Activated T-cell treated with anti-CD3 and anti-CD28 coated beads for 1 hour (primary cell): Measurements from ENCODE around the gene COMT.
"Not testable (repeated sequence)": the region's sequence is repeated elsewhere in the genome, so short reads cannot be mapped to it uniquely, and the experiment has no call there.

ENCODE experiments used
- DNase-seq: peaks from one replicate; pipeline ENCODE4 v3.0.0-alpha.2; 2020; ENCODE audit warnings: low read depth

The COMT gene

DNA sequence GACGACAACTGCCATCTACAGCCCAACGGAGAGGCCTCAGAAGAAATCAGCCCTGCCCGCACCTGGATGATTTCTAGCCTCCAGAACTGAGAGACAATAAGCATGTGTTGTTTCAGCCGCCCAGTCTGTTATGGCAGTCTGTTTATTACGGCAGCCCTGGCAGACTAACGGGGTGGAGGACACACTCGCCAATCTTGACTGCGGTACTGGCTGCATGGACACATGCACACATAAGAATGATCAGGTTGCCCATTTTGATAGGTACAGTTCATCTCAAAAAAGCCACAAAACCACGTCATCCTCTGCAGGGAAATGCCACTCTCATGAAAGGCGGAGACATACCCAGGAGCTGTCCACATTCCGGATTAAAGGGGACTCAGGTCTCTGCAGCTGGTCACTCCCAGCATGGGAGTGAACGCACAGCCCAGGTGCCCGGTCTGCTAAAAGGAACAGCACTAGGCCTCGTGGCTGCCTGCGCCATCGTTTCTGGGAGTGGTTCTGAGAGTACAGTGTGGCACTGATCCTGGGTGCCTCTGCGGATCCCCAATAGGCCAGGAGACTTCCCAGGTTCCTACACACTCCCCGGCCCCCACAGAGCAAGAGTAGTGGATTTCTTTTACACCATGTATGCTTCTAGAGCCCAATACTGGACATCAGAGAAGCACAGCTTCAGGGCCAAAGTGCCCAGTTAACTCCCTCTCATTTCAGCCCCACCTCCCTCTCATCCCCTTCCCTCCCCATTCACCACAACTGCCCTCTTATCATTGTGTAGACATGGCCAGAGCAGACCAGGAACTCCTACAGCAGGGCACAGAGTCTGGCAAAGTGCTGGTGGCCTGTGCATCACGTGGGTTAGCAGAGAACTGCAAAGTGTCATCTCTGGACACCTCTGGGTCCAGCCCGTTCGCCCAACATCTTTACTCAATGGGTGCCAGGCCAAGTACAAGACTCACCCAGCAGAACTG, 11.7 kb upstream of the COMT start:
- DNase-seq, result no peak

DNA sequence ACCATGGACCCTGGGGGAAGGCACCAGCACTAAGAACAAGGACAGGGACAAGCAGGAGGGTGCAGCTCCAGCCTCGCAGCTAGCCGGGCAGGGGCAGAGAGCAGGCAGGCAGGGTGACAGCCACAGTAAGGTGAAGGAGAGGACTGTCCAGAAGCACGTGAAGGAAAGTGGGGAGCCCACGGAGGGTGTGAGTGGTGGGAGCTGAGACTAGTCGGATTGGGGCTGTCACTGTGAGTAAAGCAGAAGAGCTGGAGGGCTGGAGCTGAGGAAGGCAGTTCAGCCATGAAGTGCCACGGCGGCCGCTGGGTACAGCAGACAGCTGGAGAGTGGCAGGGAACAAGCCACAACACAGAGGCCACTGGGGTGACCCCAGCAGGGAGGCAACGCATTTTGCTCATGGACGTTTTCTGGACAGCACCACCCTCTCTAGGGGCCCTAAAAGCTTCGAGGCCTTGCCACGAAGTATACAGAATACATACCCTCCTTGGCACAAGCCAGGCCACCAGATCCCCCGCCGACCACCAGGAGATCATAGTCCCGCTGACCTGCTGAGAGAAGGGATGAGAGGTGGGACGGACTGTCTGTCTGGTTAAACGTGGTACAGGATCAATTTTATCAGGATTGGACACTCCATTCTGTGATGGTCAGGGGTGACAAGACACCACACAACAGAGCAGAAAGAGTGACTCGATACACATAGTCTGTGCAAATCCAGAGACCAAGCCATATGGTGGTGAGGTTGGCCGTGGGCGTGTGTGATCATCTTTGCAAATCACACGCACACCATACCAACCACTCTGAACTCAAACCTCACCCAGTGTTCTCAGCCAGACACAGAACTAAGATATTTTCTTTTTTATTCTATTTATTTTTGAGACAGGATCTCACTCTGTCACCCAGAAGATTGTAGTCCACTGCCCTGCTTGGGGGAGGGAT, 10.8 kb upstream of the COMT start:
- DNase-seq, result no peak

- no peak for DNase-seq
Observed at GRCh38 chr22:19931514-19931913, 10.1 kb upstream of the COMT start.

DNA sequence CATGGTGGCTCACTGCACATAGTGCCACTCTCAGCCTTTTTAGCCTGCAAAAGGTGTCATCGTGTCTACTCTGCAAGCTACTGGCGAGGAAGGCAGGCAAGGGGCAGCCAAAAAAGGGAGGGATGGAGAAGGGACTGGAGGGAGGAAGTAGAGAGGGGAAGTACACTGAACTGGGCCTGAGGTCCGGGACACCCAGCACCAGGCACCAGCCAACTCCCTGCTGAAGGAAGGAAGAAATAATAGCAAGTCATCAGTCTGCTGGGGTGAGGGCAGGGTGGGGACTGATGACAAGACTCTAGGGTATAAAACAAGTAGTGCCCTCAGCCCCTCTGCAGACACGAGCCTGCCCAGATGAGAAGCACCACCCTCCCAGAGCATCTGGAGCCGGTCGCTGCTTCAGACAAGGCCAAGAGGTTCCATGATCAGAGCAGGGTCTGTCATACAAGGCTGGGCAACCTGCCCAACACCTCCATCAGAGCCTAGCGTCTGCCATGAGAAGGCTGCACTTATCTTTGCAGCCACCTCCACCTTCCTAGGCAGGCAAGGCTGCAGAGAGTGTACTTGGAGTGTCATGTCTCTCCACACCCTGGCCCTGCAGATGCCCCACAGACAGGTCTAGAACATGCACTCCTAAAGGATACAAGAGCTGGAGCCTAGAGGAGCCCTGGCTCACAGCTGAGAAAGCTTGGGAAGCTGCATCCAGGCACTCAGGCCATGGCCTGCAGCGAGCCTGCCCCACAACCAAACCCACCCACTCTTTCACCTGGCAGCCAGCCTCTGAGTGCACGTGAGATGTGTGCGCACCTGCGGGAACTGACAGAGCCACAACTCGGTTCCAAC, 9.0 kb upstream of the COMT start:
- no peak for DNase-seq

GRCh38 chr22:19933341-19934241, 8.0 kb upstream of the COMT start:
- no peak for DNase-seq

DNA sequence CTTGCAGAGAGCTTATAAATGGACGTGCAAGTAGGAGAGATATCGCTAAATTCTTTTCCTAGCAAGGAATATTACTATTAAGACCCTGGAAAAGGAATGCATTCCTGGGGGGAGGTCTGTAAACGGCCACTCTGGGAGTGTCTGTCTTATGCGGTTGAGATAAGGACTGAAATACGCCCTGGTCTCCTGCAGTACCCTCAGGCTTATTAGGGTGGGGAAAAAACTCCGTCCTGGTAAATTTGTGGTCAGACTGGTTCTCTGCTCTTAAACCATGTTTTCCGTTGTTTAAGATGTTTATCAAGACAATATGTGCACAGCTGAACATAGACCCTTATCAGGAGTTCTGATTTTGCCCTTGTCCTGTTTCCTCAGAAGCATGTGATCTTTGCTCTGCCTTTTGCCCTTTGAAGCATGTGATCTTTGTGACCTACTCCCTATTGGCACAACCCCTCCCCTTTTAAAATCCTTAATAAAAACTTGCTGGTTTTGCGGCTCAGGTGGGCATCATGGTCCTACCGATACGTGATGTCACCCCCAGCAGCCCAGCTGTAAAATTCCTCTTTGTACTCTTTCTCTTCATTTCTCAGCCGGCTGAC, 6.4 kb upstream of the COMT start:
- DNase-seq, result not testable (repeated sequence)

GRCh38 chr22:19936513-19936912, 5.1 kb upstream of the COMT start:
- DNase-seq, result no peak

DNA sequence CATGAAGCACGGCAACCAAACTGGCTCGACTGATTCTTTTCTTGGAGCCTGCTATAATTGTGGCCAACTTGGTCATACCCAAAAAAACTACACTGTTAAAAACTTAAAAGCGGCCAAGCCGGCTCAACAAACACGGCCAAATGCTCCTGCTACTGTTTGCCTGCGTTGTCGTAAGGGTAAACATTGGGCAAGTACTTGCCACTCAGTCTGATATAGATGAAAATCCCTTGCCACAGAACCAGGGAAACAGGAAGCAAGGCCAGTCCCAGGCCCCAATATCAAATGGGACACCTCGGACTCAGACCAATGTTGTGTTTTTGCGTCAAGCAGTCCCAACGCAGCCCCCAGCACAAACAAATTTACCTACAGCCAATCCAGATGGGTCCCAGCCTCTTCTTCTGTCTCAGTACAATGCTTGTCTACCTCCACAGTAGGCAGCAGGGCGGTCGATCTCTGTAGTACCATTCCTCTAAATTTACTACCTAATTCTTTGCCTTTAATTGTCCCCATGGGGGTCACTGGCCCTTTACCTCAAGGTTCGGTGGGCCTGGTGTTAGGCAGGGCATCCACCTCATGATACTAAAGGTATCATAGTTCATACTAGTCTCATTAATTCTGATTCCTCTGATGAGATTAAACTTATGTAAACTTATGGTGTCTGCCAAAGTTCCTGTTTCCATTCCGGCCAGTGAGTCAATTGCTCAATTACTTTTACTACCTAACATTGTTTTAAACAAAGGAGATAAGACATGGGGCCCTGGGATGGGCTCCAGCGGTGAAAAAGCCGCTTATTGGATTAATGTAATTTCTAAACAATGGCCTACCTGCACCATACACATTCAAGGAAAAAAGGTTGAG, 3.7 kb upstream of the COMT start:
- no peak for DNase-seq

DNA sequence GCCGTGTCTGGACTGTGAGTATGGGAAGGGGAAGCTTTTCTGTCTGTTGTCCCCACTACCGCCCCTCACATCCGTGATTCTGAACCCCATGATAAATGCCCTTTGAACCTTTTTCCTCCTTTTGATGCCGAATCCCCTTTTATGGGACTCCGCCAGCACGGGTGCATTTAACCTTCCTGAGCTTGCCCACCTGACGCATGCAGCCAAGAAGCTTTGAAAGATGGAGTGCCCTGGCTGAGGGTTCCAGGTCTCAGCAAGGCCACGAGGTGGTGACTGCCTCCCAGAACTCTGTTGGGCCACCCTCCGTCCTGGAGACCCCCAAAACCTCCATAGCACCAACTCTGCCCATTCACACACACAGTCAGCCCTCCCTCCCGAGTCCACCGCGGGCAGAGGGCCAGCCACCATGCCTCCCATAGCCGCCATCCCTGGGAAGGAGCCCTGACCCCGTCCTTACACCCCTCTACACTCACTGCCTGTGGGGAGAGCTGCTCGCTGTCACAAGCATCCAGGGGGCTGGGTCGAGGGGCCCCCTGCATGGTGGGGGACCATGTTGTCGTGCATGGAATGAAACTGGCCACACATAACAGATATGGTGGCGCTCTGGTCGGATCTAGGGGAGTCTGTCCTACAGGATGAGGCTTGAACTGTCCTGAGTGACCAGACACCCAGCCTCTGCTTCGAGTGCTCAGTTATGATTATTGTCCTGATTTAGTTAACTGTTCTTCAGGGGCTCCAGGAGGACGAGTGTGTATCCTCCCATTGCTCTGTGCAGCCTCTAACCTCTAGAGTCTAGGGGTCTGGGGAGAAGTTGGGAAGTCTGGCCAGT, 822 bp upstream of the COMT start:
- DNase-seq, result no peak

- no peak for DNase-seq
Observed at GRCh38 chr22:19942157-19943081, 847 bp downstream of the COMT start.

- no peak for DNase-seq
Observed at GRCh38 chr22:19943082-19944026, 1.8 kb downstream of the COMT start.

GRCh38 chr22:19948057-19948760, 6.6 kb downstream of the COMT start:
- no peak for DNase-seq

GRCh38 chr22:19951346-19951745, 9.8 kb downstream of the COMT start:
- no peak for DNase-seq

- DNase-seq, result no peak
Observed at GRCh38 chr22:19955241-19956128, 13.9 kb downstream of the COMT start.

DNA sequence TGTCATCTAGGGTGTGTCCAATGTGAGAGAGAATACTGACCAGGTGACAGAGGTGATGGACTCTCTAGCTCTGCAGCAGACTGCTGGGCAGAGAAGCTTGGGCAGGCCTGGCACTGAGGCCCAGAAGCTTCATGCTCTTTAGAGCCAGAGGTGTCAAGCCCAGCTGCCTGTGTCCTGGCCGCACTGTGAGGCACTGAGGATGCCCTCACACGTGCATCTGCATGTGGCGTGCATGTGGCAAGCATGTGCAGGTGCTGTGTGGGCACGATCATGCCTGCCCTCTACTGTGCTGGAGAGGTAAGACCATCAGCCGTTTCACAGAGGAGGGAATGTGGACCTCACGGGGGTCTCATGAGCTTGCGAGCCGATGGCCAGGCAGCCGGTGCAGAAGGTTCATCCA, 15.9 kb downstream of the COMT start:
- DNase-seq, result no peak
